ENCODE data around the gene FMOD. TPM values are rescaled to one million over a fixed set of nuclear protein-coding genes. Genes with fewer than 3 reads are reported as not detected.

The FMOD gene
- total RNA-seq, 3 donors from 2014 or later (not counting 1 experiment from before 2014, with no cell fraction given): not detected

DNA sequence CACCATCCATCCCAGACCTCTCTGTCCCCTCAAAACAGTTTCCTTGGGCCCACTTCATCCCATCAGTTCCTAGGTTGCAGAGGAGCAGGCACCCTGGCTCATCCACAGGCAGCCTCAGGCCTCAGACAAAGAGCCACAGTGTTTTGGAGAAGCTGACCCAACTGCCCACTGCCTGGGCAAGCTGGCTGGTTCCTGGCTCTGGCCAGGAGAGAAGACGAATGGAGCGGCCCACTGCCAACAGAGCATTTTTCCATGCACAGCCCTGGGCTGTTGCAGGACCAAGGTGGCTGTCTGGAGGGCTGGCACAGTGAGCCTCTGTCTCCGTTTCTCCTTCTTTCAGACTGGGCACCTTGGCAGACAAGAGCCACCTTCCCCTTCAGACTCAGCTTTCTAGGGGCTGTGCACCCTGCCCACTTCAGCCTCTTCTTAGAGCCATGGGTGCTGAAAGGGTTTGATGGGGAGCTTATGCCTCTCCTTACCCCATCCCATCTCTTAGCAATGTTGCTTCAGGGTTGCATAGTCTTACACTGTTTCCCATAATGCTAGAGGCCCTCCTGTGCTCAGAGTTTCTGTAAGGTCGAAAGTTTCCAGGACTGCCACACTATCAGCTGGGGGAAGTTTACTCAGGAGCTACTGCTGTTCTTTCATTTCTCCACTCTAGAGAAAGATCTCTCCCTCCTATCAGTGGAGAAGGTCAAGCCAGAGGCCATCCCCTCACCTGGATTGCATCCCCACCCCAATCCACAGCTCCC lies 973 bp downstream of the FMOD start:
- no peak overlapping the region for H3K27ac ChIP-seq (ENCODE audit: low read length)
- H3K27me3 ChIP-seq (ENCODE audit: control insufficient read depth, insufficient read depth, low read length): no peaks in the 10 kb centered on the region
- TF ChIP-seq, protein P1, sequence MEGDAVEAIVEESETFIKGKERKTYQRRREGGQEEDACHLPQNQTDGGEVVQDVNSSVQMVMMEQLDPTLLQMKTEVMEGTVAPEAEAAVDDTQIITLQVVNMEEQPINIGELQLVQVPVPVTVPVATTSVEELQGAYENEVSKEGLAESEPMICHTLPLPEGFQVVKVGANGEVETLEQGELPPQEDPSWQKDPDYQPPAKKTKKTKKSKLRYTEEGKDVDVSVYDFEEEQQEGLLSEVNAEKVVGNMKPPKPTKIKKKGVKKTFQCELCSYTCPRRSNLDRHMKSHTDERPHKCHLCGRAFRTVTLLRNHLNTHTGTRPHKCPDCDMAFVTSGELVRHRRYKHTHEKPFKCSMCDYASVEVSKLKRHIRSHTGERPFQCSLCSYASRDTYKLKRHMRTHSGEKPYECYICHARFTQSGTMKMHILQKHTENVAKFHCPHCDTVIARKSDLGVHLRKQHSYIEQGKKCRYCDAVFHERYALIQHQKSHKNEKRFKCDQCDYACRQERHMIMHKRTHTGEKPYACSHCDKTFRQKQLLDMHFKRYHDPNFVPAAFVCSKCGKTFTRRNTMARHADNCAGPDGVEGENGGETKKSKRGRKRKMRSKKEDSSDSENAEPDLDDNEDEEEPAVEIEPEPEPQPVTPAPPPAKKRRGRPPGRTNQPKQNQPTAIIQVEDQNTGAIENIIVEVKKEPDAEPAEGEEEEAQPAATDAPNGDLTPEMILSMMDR (IDR thresholded peaks at IDR 0.05): no peak
- Mint-ChIP-seq H3K36me3 (no peaks in the 10 kb centered on the region), H3K27me3 (ENCODE audit: low read depth in 2 of 2) (peaks cover 42 to 56% of the 10 kb centered on the region in 2 donors), H3K4me3 (no peak overlapping the region), H3K9me3 (no peaks in the 10 kb centered on the region), H3K27ac (peak overlapping the region in 1 of 2 donors; percentile 31), H3K4me1 (peaks cover 11% of the 10 kb centered on the region in 2 donors)
- WGBS (ENCODE audit: insufficient coverage): 96% methylated on average over 4 of the region's 4 CpGs
- no peak overlapping the region for H3K4me3 ChIP-seq (ENCODE audit: low read length)
- peaks cover 6% of the 10 kb centered on the region for H3K4me1 ChIP-seq (ENCODE audit: control insufficient read depth, insufficient read depth, low read length)
- ATAC-seq (no peak), DNase-seq (no peak)
- intact Hi-C loops (cut with micrococcal nuclease): no loop called here
- H3K9me3 ChIP-seq (ENCODE audit: control insufficient read depth, insufficient read depth, low read length): no peaks in the 10 kb centered on the region
- H3K36me3 ChIP-seq (ENCODE audit: control insufficient read depth, insufficient read depth, low read length): no peaks in the 10 kb centered on the region

DNA sequence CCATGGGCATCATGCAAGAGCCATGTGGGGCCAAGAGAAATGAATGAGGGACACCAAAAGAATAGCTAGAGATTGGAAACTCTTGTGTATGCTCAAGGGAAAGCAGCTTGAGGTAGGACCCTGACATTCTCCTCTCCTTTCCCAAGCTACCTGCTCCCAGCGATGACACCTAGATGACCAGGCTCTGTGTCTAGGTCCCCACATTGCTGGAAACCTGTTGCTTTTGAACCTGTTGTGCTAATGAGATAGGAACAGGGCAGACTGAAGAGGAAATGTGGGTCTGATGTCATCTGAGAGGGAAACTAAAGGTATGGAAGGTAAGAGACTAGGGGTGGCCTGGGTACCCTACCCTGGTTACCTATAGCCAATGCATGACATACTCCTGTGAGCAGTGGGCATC lies 1.8 kb downstream of the FMOD start:
- intact Hi-C loops (cut with micrococcal nuclease): no loop called here
- DNase-seq: no peak
- ATAC-seq: no peak
- H3K4me3 ChIP-seq (ENCODE audit: low read length): no peak overlapping the region
- Mint-ChIP-seq H3K9me3 (no peaks in the 10 kb centered on the region), H3K27me3 (ENCODE audit: low read depth in 2 of 2) (peaks cover 46 to 62% of the 10 kb centered on the region in 2 donors), H3K27ac (no peak overlapping the region), H3K4me1 (peaks cover 11% of the 10 kb centered on the region in 2 donors), H3K4me3 (no peak overlapping the region), H3K36me3 (no peaks in the 10 kb centered on the region)
- no peaks in the 10 kb centered on the region for H3K36me3 ChIP-seq (ENCODE audit: control insufficient read depth, insufficient read depth, low read length)
- H3K4me1 ChIP-seq (ENCODE audit: control insufficient read depth, insufficient read depth, low read length): peaks cover 6% of the 10 kb centered on the region
- TF ChIP-seq, protein P1 (IDR thresholded peaks at IDR 0.05): no peak
- no peaks in the 10 kb centered on the region for H3K27me3 ChIP-seq (ENCODE audit: control insufficient read depth, insufficient read depth, low read length)
- H3K9me3 ChIP-seq (ENCODE audit: control insufficient read depth, insufficient read depth, low read length): no peaks in the 10 kb centered on the region
- no peak overlapping the region for H3K27ac ChIP-seq (ENCODE audit: low read length)
- 93% methylated on average over 1 of the region's 1 CpG for WGBS (ENCODE audit: insufficient coverage)

DNA sequence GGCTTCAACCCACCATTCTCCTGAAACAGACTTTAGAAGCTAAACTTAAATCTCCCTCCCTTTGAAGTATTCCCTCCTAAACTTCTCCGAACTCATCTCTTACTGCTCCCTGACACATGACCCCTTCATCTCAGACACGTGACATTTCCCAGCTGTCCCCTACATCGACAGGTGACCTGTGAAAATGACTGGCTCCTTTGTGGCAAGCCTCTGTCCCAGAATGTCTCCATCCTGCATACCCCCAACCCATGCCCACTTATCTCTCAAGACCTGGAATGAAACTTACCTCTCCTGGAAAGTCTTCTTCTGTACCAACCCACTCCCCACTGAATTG lies 4.2 kb downstream of the FMOD start:
- Mint-ChIP-seq H3K4me1 (peaks cover 11 to 20% of the 10 kb centered on the region in 2 donors), H3K9me3 (no peaks in the 10 kb centered on the region), H3K27ac (no peak overlapping the region), H3K27me3 (ENCODE audit: low read depth in 2 of 2) (peaks cover 50 to 59% of the 10 kb centered on the region in 2 donors), H3K4me3 (no peak overlapping the region), H3K36me3 (no peaks in the 10 kb centered on the region)
- Histone ChIP-seq H3K4me1 (ENCODE audit: control insufficient read depth, insufficient read depth, low read length) (peaks cover 10% of the 10 kb centered on the region), H3K9me3 (ENCODE audit: control insufficient read depth, insufficient read depth, low read length) (no peaks in the 10 kb centered on the region), H3K27me3 (ENCODE audit: control insufficient read depth, insufficient read depth, low read length) (peaks cover 6% of the 10 kb centered on the region), H3K36me3 (ENCODE audit: control insufficient read depth, insufficient read depth, low read length) (no peaks in the 10 kb centered on the region), H3K27ac (ENCODE audit: low read length) (no peak overlapping the region), H3K4me3 (ENCODE audit: low read length) (no peak overlapping the region)
- 85% methylated on average over 3 of the region's 3 CpGs for WGBS (ENCODE audit: insufficient coverage)
- DNase-seq (no peak), ATAC-seq (no peak)
- intact Hi-C loops (cut with micrococcal nuclease): no loop called here
- TF ChIP-seq, protein P1 (IDR thresholded peaks at IDR 0.05): no peak
